K562 (cell line): ENCODE data around the gene CCDC97. TPM values are rescaled to one million over a fixed set of nuclear protein-coding genes. Genes with fewer than 3 reads are reported as not detected.

Experiments
- ARID1B ChIP-seq: fragments of 450-650 bp; IDR thresholded peaks from 2 replicates; pipeline ENCODE4 v1.6.1; 2016; ENCODE audit warnings: antibody characterized with exemption, mild to moderate bottlenecking, inconsistent platforms
- ARID4B ChIP-seq: sonication (generic); formaldehyde crosslinking; IDR thresholded peaks from 2 replicates; pipeline ENCODE4 v1.8.0; 2022; ENCODE audit warnings: mild to moderate bottlenecking, missing genetic modification reagents
- BRD9 ChIP-seq: fragments of 450-650 bp; IDR thresholded peaks from 2 replicates; pipeline ENCODE4 v1.6.1; 2018; ENCODE audit warnings: low read depth; ENCODE audit not compliant: partially characterized antibody
- ESRRA ChIP-seq: fragments of 450-650 bp; IDR thresholded peaks from 2 replicates; pipeline ENCODE4 v1.6.1; 2014; ENCODE audit warnings: low read depth, mild to moderate bottlenecking, moderate library complexity, borderline replicate concordance
- FOXK1 ChIP-seq: sonication (generic); formaldehyde crosslinking; IDR thresholded peaks from 2 replicates; pipeline ENCODE4 v1.8.0; 2022; ENCODE audit warnings: missing genetic modification reagents, mild to moderate bottlenecking, borderline replicate concordance
- GTF2F1 ChIP-seq: IDR thresholded peaks from 2 replicates; pipeline ENCODE4 v1.6.1; 2011; ENCODE audit warnings: low read depth, low read length, improper control_type of control experiment
- HCFC1 ChIP-seq: IDR thresholded peaks from 2 replicates; pipeline ENCODE4 v1.6.1; 2012; ENCODE audit warnings: low read depth, low read length, improper control_type of control experiment
- IRF9 ChIP-seq: fragments of 450-650 bp; IDR thresholded peaks from 2 replicates; pipeline ENCODE4 v1.6.1; 2016; ENCODE audit warnings: missing biosample characterization, missing genetic modification characterization
- KLF13 ChIP-seq: fragments of 450-650 bp; IDR thresholded peaks from 2 replicates; pipeline ENCODE4 v1.6.1; 2016; ENCODE audit warnings: missing genetic modification characterization, low read depth, mild to moderate bottlenecking, missing compliant biosample characterization, moderate library complexity, borderline replicate concordance
- LEF1 ChIP-seq: fragments of 450-650 bp; IDR thresholded peaks from 2 replicates; pipeline ENCODE4 v1.6.1; 2016; ENCODE audit warnings: mild to moderate bottlenecking
- MCM5 ChIP-seq: fragments of 450-650 bp; IDR thresholded peaks from 2 replicates; pipeline ENCODE4 v1.6.1; 2016; ENCODE audit warnings: low read depth
- NR1H2 ChIP-seq: sonication (generic); formaldehyde crosslinking; IDR thresholded peaks from 2 replicates; pipeline ENCODE4 v1.4.0; 2020; ENCODE audit warnings: mild to moderate bottlenecking, missing genetic modification reagents
- SMAD3 ChIP-seq: fragments of 450-650 bp; formaldehyde crosslinking; conservative IDR thresholded peaks from 2 replicates; pipeline ENCODE4 v1.4.0; 2020; ENCODE audit warnings: mild to moderate bottlenecking
- SREBF1 ChIP-seq: fragments of 150-350 bp; IDR thresholded peaks from 2 replicates; pipeline ENCODE4 v1.6.1; 2014; ENCODE audit warnings: antibody characterized with exemption, low read depth, low read length, borderline replicate concordance
- TAL1 ChIP-seq: fragments of 450-650 bp; IDR thresholded peaks from 2 replicates; pipeline ENCODE4 v1.6.1; 2016; ENCODE audit warnings: mild to moderate bottlenecking
- ZNF253 ChIP-seq: fragments of 250-450 bp; sonication (Bioruptor Pico); conservative IDR thresholded peaks from 2 replicates; pipeline ENCODE4 v1.6.1; 2021; ENCODE audit warnings: mild to moderate bottlenecking
- ZNF347 ChIP-seq: fragments of 450-650 bp; formaldehyde crosslinking; IDR thresholded peaks from 2 replicates; pipeline ENCODE4 v1.4.0; 2020; ENCODE audit warnings: low read depth, mild to moderate bottlenecking, moderate library complexity
- ZNF354B ChIP-seq: fragments of 250-450 bp; sonication (Bioruptor Pico); IDR thresholded peaks from 2 replicates; pipeline ENCODE4 v1.4.0; 2020
- ZNF41 ChIP-seq: fragments of 250-450 bp; sonication (Bioruptor Pico); conservative IDR thresholded peaks from 2 replicates; pipeline ENCODE4 v1.4.0; 2020; ENCODE audit warnings: mild to moderate bottlenecking
- polyA plus RNA-seq, 8 experiments: library from polyadenylated mRNA; depleted of rRNA in 4 of 8; stranded (reverse) in 5 of 8; unstranded in 3 of 8; fragments of >200 nt; fragmentation: Nextera tagmentation in 2 of 8; fragmentation: Illumina TruSeq in 1 of 8; extraction: Ambion mirVana in 2 of 8; extraction: Trizol in 1 of 8; gene quantifications; 2 replicates each; pipeline versions ENCODE4 v1.2.1 to v1.2.3, GENCODE V29; 2011 to 2014; ENCODE audit warnings: inconsistent platforms in 1 of 8, missing spikeins in 1 of 8
- total RNA-seq, 7 experiments: library from RNA; depleted of rRNA in 6 of 7; stranded (reverse); fragments of >200 nt in 6 of 7; fragmentation: Illumina TruSeq in 2 of 7; extraction: Trizol in 2 of 7; gene quantifications; 2 replicates each; pipeline versions ENCODE4 v1.2.1 to v1.2.3, GENCODE V29; 2011 to 2021; ENCODE audit warnings: low replicate concordance in 1 of 7
- TF ChIP-seq, protein P1 (sequence below): fragments of 250-450 bp; sonication (Bioruptor Pico); IDR thresholded peaks from 2 replicates; pipeline ENCODE4 v1.5.1; 2021; ENCODE audit warnings: mild to moderate bottlenecking
- TF ChIP-seq, protein P2 (sequence below): fragments of 450-650 bp; formaldehyde crosslinking; IDR thresholded peaks from 2 replicates; pipeline ENCODE4 v1.4.0; 2020; ENCODE audit warnings: mild to moderate bottlenecking, moderate library complexity

CCDC97 gene
- total and polyA plus RNA-seq, 9 of the 15 experiments (the other 6 are each of a cell fraction or from before 2014, with no cell fraction given), result 0.60 to 16.5 (median 7.0) TPM

- TF ChIP-seq ARID4B (CRISPR knock-in tag), result no peak; the same call in none of the 2 replicates
- TF ChIP-seq IRF9 (tag), result no peak
- TF ChIP-seq ZNF253 (CRISPR knock-in tag), result no peak
- no peak for TF ChIP-seq GTF2F1
- peak; percentile 95 for TF ChIP-seq ARID1B
- peak; percentile 50; the same call in 1 of the 2 replicates for TF ChIP-seq TAL1
- TF ChIP-seq MCM5, result no peak
- TF ChIP-seq ZNF41 (CRISPR knock-in tag), result no peak; the same call in 1 of the 2 replicates
- no peak for TF ChIP-seq SREBF1
- TF ChIP-seq, protein P1, sequence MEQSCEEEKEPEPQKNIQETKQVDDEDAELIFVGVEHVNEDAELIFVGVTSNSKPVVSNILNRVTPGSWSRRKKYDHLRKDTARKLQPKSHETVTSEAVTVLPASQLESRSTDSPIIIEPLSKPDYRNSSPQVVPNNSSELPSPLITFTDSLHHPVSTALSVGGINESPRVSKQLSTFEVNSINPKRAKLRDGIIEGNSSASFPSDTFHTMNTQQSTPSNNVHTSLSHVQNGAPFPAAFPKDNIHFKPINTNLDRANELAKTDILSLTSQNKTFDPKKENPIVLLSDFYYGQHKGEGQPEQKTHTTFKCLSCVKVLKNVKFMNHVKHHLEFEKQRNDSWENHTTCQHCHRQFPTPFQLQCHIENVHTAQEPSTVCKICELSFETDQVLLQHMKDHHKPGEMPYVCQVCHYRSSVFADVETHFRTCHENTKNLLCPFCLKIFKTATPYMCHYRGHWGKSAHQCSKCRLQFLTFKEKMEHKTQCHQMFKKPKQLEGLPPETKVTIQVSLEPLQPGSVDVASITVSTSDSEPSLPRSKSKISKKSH (CRISPR knock-in tag), result no peak
- TF ChIP-seq ESRRA, result no peak; the same call in 1 of the 2 replicates
- TF ChIP-seq FOXK1 (CRISPR knock-in tag), result no peak
- no peak for TF ChIP-seq HCFC1
- TF ChIP-seq ZNF347 (CRISPR knock-in tag), result no peak
- TF ChIP-seq ZNF354B (CRISPR knock-in tag), result no peak
- no peak for TF ChIP-seq KLF13 (tag)
- TF ChIP-seq SMAD3 (CRISPR knock-in tag), result no peak
- peak; percentile 89 for TF ChIP-seq LEF1
- no peak for TF ChIP-seq BRD9
- no peak for TF ChIP-seq NR1H2
- TF ChIP-seq, protein P2, sequence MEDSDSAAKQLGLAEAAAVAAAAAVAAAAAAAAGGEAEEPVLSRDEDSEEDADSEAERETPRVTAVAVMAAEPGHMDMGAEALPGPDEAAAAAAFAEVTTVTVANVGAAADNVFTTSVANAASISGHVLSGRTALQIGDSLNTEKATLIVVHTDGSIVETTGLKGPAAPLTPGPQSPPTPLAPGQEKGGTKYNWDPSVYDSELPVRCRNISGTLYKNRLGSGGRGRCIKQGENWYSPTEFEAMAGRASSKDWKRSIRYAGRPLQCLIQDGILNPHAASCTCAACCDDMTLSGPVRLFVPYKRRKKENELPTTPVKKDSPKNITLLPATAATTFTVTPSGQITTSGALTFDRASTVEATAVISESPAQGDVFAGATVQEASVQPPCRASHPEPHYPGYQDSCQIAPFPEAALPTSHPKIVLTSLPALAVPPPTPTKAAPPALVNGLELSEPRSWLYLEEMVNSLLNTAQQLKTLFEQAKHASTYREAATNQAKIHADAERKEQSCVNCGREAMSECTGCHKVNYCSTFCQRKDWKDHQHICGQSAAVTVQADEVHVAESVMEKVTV (CRISPR knock-in tag), result no peak
Measured at GRCh38 chr19:41323430-41324125, 13.6 kb downstream of the CCDC97 start (continued).
